Activated CD8-positive, alpha-beta memory T cell treated with anti-CD3 and anti-CD28 coated beads for 1 hour (primary cell): ENCODE results near the gene ITM2B.

Source experiments
- DNase-seq, 2 donors: peaks; one replicate each; pipeline ENCODE4 v3.0.0-alpha.2; 2020; ENCODE audit warnings: low read depth in 1 of 2; ENCODE audit errors: extremely low read depth in 1 of 2

The ITM2B gene

GRCh38 chr13:48255954-48256353 lies 22.9 kb downstream of the ITM2B start:
- no peak for DNase-seq

GRCh38 chr13:48258002-48258401 lies 25.0 kb downstream of the ITM2B start:
- no peak for DNase-seq

- DNase-seq = no peak
Observed at GRCh38 chr13:48258430-48258829, 25.4 kb downstream of the ITM2B start.

GRCh38 chr13:48260970-48261369 lies 28.0 kb downstream of the ITM2B start:
- DNase-seq = no peak

GRCh38 chr13:48263196-48263595 lies 30.2 kb downstream of the ITM2B start:
- no peak for DNase-seq

GRCh38 chr13:48264058-48264457 lies 31.1 kb downstream of the ITM2B start:
- DNase-seq = no peak

GRCh38 chr13:48265217-48265815 lies 32.3 kb downstream of the ITM2B start:
- no peak for DNase-seq

- no peak for DNase-seq
Observed at GRCh38 chr13:48266150-48266549, 33.1 kb downstream of the ITM2B start.

GRCh38 chr13:48266701-48267639 lies 34.0 kb downstream of the ITM2B start:
- DNase-seq = no peak

GRCh38 chr13:48268019-48268418 lies 35.0 kb downstream of the ITM2B start:
- no peak for DNase-seq

GRCh38 chr13:48273346-48273745 lies 40.3 kb downstream of the ITM2B start:
- DNase-seq = no peak

- DNase-seq = no peak
Observed at GRCh38 chr13:48275507-48275906, 42.5 kb downstream of the ITM2B start.

- no peak for DNase-seq
Observed at GRCh38 chr13:48278806-48279205, 45.8 kb downstream of the ITM2B start.

GRCh38 chr13:48281556-48281955 lies 48.5 kb downstream of the ITM2B start:
- no peak for DNase-seq

- DNase-seq = no peak
Observed at GRCh38 chr13:48291730-48292129, 58.7 kb downstream of the ITM2B start.

GRCh38 chr13:48292650-48293049 lies 59.6 kb downstream of the ITM2B start:
- DNase-seq = no peak

GRCh38 chr13:48294653-48295052 lies 61.6 kb downstream of the ITM2B start:
- no peak for DNase-seq

GRCh38 chr13:48295271-48295670 lies 62.3 kb downstream of the ITM2B start:
- DNase-seq = no peak

GRCh38 chr13:48296528-48296927 lies 63.5 kb downstream of the ITM2B start:
- DNase-seq = no peak

- DNase-seq = no peak
Observed at GRCh38 chr13:48297131-48297786, 64.3 kb downstream of the ITM2B start.

- DNase-seq = no peak
Observed at GRCh38 chr13:48299591-48299990, 66.6 kb downstream of the ITM2B start.

GRCh38 chr13:48302871-48303358 lies 69.9 kb downstream of the ITM2B start:
- DNase-seq = no peak
